GM12878 (cell line): ENCODE results near the gene FOXJ3. TPM values are rescaled to one million over a fixed set of nuclear protein-coding genes. Genes with fewer than 3 reads are reported as not detected.

Experiments
- ATAC-seq: fragments of 200-7000 bp; cut with Tn5 transposase; 3 replicates; pipeline ENCODE4 v1.9.1; 2020; ENCODE audit warnings: mild to moderate bottlenecking, moderate library complexity
- BruUV-seq: library from RNA; stranded (reverse); fragments of 400-500 nt; replicated peaks from 2 replicates; lab custom pipeline; 2021; lab: Mats Ljungman, UMichigan
- CTCF ChIA-PET: fragments of 300-600 bp; sonication (Branson Sonifier 250); formaldehyde crosslinking; extraction: SDS; loops from one replicate; lab custom pipeline; 2021; ENCODE audit warnings: inconsistent platforms; lab: Yijun Ruan, JAX
- POLR2A ChIA-PET: fragments of 350-600 bp; formaldehyde crosslinking; extraction: SDS; loops from one replicate; lab custom pipeline; 2021; ENCODE audit warnings: inconsistent platforms; lab: Charles Lee
- RAD21 ChIA-PET: fragments of 300-600 bp; sonication (Branson Sonifier 250); formaldehyde crosslinking; loops from one replicate; lab custom pipeline; 2023; ENCODE audit warnings: antibody characterized with exemption; ENCODE audit not compliant: unreplicated experiment; lab: Charles Lee
- SMC1A ChIA-PET: fragments of 300-600 bp; sonication (Branson Sonifier 250); formaldehyde crosslinking; loops from one replicate; lab custom pipeline; 2023; ENCODE audit not compliant: unreplicated experiment, uncharacterized antibody; lab: Charles Lee
- DNase-seq: peaks from one replicate; pipeline ENCODE4 v3.0.0-alpha.2; 2011; ENCODE audit warnings: low read depth, low spot score
- FAIRE-seq: peaks from 3 replicates; lab custom pipeline; 2011; peaks lifted over from hg19 to GRCh38; lab: Jason Lieb, UNC
- H2AFZ ChIP-seq: 2 replicates; pipeline ENCODE4 v1.6.0; 2011; ENCODE audit warnings: low read depth, low read length, control low read depth; ENCODE audit not compliant: control insufficient read depth
- H3K27ac ChIP-seq: 2 replicates; pipeline ENCODE4 v1.5.1; 2011; ENCODE audit warnings: control low read depth; ENCODE audit not compliant: control insufficient read depth, insufficient read depth
- H3K27me3 ChIP-seq, 2 experiments: replicated peaks in 1 of 2; 2 replicates each; pipeline versions ENCODE4 v1.6.0 to v1.6.1; 2011; ENCODE audit warnings: low read length in 1 of 2; ENCODE audit not compliant: control insufficient read depth in 2 of 2, insufficient read depth in 2 of 2
- H3K36me3 ChIP-seq, 2 experiments: 2 replicates each; pipeline ENCODE4 v1.5.1; 2011; ENCODE audit warnings: low read length in 1 of 2; ENCODE audit not compliant: control insufficient read depth in 2 of 2, insufficient read depth in 2 of 2
- H3K4me1 ChIP-seq: 2 replicates; pipeline ENCODE4 v1.6.1; 2011; ENCODE audit warnings: mild to moderate bottlenecking, low read length, moderate library complexity, mixed read lengths; ENCODE audit not compliant: control insufficient read depth, insufficient read depth
- H3K4me2 ChIP-seq: 2 replicates; pipeline ENCODE4 v1.6.0; 2011; ENCODE audit warnings: control low read depth; ENCODE audit not compliant: control insufficient read depth, insufficient read depth
- H3K4me3 ChIP-seq: fragments of 200-600 bp; sonication (generic); 2 replicates; pipeline ENCODE4 v1.5.1; 2016
- H3K79me2 ChIP-seq: 2 replicates; pipeline ENCODE4 v1.6.0; 2011; ENCODE audit warnings: low read length; ENCODE audit not compliant: control insufficient read depth, insufficient read depth
- H3K9ac ChIP-seq: 2 replicates; pipeline ENCODE4 v1.8.0; 2011; ENCODE audit warnings: low read length, control low read depth, mixed read lengths; ENCODE audit not compliant: control insufficient read depth, insufficient read depth
- H3K9me3 ChIP-seq: replicated peaks from 3 replicates; pipeline ENCODE4 v1.5.1; 2011; ENCODE audit warnings: mild to moderate bottlenecking, low read length; ENCODE audit not compliant: control insufficient read depth, insufficient read depth
- H4K20me1 ChIP-seq: 2 replicates; pipeline ENCODE4 v1.6.0; 2011; ENCODE audit not compliant: control insufficient read depth, insufficient read depth
- ATF3 ChIP-seq: IDR thresholded peaks from 2 replicates; pipeline ENCODE4 v1.6.1; 2011; ENCODE audit warnings: low read depth, mild to moderate bottlenecking, low read length, moderate library complexity, borderline replicate concordance; ENCODE audit errors: extremely low read depth
- ATF7 ChIP-seq: fragments of 450-650 bp; IDR thresholded peaks from 2 replicates; pipeline ENCODE4 v1.6.1; 2016; ENCODE audit warnings: low read depth, mild to moderate bottlenecking
- BCL11A ChIP-seq: IDR thresholded peaks from 2 replicates; pipeline ENCODE4 v1.6.1; 2011; ENCODE audit warnings: low read depth, low read length
- E4F1 ChIP-seq: fragments of 450-650 bp; IDR thresholded peaks from 2 replicates; pipeline ENCODE4 v1.6.1; 2018; ENCODE audit warnings: borderline replicate concordance, mild to moderate bottlenecking; ENCODE audit not compliant: partially characterized antibody
- SMAD1 ChIP-seq: fragments of 450-650 bp; IDR thresholded peaks from 2 replicates; pipeline ENCODE4 v1.6.1; 2018; ENCODE audit warnings: mild to moderate bottlenecking, low read depth; ENCODE audit not compliant: partially characterized antibody
- ZNF687 ChIP-seq: fragments of 450-650 bp; IDR thresholded peaks from 2 replicates; pipeline ENCODE4 v1.6.1; 2017; ENCODE audit warnings: mild to moderate bottlenecking, moderate library complexity
- WGBS: methylation state at CpG from one replicate; pipeline ENCODE4 v1.1.6; 2016; ENCODE audit warnings: low lambda C conversion rate; ENCODE audit not compliant: insufficient replicate concordance, insufficient coverage; ENCODE audit errors: missing lambda C conversion rate; 5-methylcytosine and 5-hydroxymethylcytosine counted together
- in situ Hi-C: fragments of 300-500 bp; cut with MboI; formaldehyde crosslinking; loops from 9 replicates; pipeline ENCODE4 v1.14.3; 2018; ENCODE audit warnings: mixed read lengths
- intact Hi-C: fragments of 100-400 bp; cut with micrococcal nuclease; formaldehyde crosslinking; loops from one replicate; pipeline ENCODE4 v1.14.2; 2022; ENCODE audit not compliant: unreplicated experiment
- polyA plus RNA-seq, 11 experiments: library from polyadenylated mRNA; depleted of rRNA in 4 of 11; unstranded in 6 of 11; stranded (reverse) in 5 of 11; fragments of >200 nt; fragmentation: Nextera tagmentation in 4 of 11; fragmentation: Illumina TruSeq in 1 of 11; extraction: Ambion mirVana in 4 of 11; extraction: Trizol in 1 of 11; gene quantifications; 1 replicate in 1 of 11; 2 replicates in 10 of 11; pipeline versions ENCODE4 v1.2.1 to v1.2.3, GENCODE V29; 2011 to 2016; ENCODE audit warnings: inconsistent platforms in 2 of 11, missing spikeins in 2 of 11, low read depth in 1 of 11
- total RNA-seq, 4 experiments: library from RNA; depleted of rRNA in 3 of 4; stranded (reverse); fragments of >200 nt in 3 of 4; fragmentation: Illumina TruSeq in 1 of 4; extraction: Trizol in 1 of 4; gene quantifications; 2 replicates each; pipeline versions ENCODE4 v1.2.1 to v1.2.3, GENCODE V29; 2013 to 2021

FOXJ3 gene
- total and polyA plus RNA-seq, 10 of the 15 experiments (the other 5 are each of a cell fraction or from before 2014, with no cell fraction given) = 9.5 to 54.2 (median 24.7) TPM

GRCh38 chr1:42372796-42373195 lies 37.8 kb upstream of the FOXJ3 start:
- intact Hi-C loops = no loop called here
- FAIRE-seq (no peak), ATAC-seq (no peak), DNase-seq (no peak)
- no peaks in the 10 kb centered on the region for H3K79me2 ChIP-seq
- no peak for TF ChIP-seq BCL11A
- TF ChIP-seq ZNF687 = no peak
- TF ChIP-seq ATF3 = no peak
- TF ChIP-seq E4F1 = no peak
- no peak for TF ChIP-seq ATF7
- TF ChIP-seq SMAD1 = no peak
- H4K20me1 ChIP-seq = no peaks in the 10 kb centered on the region
- H3K4me1 ChIP-seq = no peaks in the 10 kb centered on the region
- no peak overlapping the region for H3K27ac ChIP-seq
- H3K27me3 ChIP-seq = peaks cover 2 to 3% of the 10 kb centered on the region in 2 experiments; a peak in 2 of 4 replicates
- WGBS = 85% methylated on average over 2 of the region's 2 CpGs
- RAD21 ChIA-PET = no interaction called here
- H3K9me3 ChIP-seq = no peaks in the 10 kb centered on the region
- no peak overlapping the region for H3K4me3 ChIP-seq
- SMC1A ChIA-PET = no interaction called here
- no TSS peak for BruUV-seq
- H3K36me3 ChIP-seq = no peaks in the 10 kb centered on the region
- POLR2A ChIA-PET = no interaction called here
- in situ Hi-C loops = no loop called here
- no peak overlapping the region for H2AFZ ChIP-seq
- CTCF ChIA-PET = no interaction called here
- no peak overlapping the region for H3K4me2 ChIP-seq
- H3K9ac ChIP-seq = no peak overlapping the region
